GOT3 (cell line): ENCODE data around the gene AJAP1.
"Not testable (repeated sequence)": the region's sequence is repeated elsewhere in the genome, so short reads cannot be mapped to it uniquely, and the experiment has no call there.

ENCODE experiments used
- DNase-seq: peaks from one replicate; lab custom pipeline; 2025; ENCODE audit warnings: mixed read lengths; lab: John Stamatoyannopoulos, UW

Gene AJAP1

GRCh38 chr1:4653796-4654725 is at the start of gene AJAP1:
AJAP1 (plus strand) TSS chr1:4654609; CDS start chr1:4655426, 817 bp downstream.
- DNase-seq = no peak

- no peak for DNase-seq
These were observed 49.3 kb upstream of the AJAP1 start for GRCh38 chr1:4605158-4605557.

GRCh38 chr1:4611563-4612341 is 42.7 kb upstream of the AJAP1 start:
- DNase-seq = no peak

- DNase-seq = no peak
These were observed 41.4 kb upstream of the AJAP1 start for GRCh38 chr1:4612991-4613390.

- DNase-seq = no peak
These were observed 40.6 kb upstream of the AJAP1 start for GRCh38 chr1:4613606-4614370.

GRCh38 chr1:4614371-4615137 is 39.9 kb upstream of the AJAP1 start:
- DNase-seq = no peak

- DNase-seq = no peak
These were observed 39.3 kb upstream of the AJAP1 start for GRCh38 chr1:4615138-4615470.

- no peak for DNase-seq
These were observed 38.9 kb upstream of the AJAP1 start for GRCh38 chr1:4615501-4615900.

- DNase-seq = no peak
These were observed 37.5 kb upstream of the AJAP1 start for GRCh38 chr1:4616831-4617465.

- DNase-seq = no peak
These were observed 36.9 kb upstream of the AJAP1 start for GRCh38 chr1:4617506-4617905.

- DNase-seq = not testable (repeated sequence)
These were observed 35.6 kb upstream of the AJAP1 start for GRCh38 chr1:4618827-4619226.

GRCh38 chr1:4621646-4622045 is 32.8 kb upstream of the AJAP1 start:
- DNase-seq = no peak

GRCh38 chr1:4622821-4623220 is 31.6 kb upstream of the AJAP1 start:
- no peak for DNase-seq

GRCh38 chr1:4624141-4624715 is 30.2 kb upstream of the AJAP1 start:
- DNase-seq = no peak

GRCh38 chr1:4624801-4625200 is 29.6 kb upstream of the AJAP1 start:
- DNase-seq = no peak

- no peak for DNase-seq
These were observed 28.3 kb upstream of the AJAP1 start for GRCh38 chr1:4626061-4626460.

GRCh38 chr1:4626560-4627319 is 27.7 kb upstream of the AJAP1 start:
- no peak for DNase-seq

GRCh38 chr1:4627353-4627752 is 27.1 kb upstream of the AJAP1 start:
- DNase-seq = no peak

- no peak for DNase-seq
These were observed 25.4 kb upstream of the AJAP1 start for GRCh38 chr1:4628992-4629391.

- DNase-seq = no peak
These were observed 23.8 kb upstream of the AJAP1 start for GRCh38 chr1:4630561-4630960.
